ENCODE data around the gene GPR180. TPM values are rescaled to one million over a fixed set of nuclear protein-coding genes. Genes with fewer than 3 reads are reported as not detected.

Gene GPR180
- total RNA-seq, 2 donors from 2014 or later = 6.6 to 6.9 TPM

DNA sequence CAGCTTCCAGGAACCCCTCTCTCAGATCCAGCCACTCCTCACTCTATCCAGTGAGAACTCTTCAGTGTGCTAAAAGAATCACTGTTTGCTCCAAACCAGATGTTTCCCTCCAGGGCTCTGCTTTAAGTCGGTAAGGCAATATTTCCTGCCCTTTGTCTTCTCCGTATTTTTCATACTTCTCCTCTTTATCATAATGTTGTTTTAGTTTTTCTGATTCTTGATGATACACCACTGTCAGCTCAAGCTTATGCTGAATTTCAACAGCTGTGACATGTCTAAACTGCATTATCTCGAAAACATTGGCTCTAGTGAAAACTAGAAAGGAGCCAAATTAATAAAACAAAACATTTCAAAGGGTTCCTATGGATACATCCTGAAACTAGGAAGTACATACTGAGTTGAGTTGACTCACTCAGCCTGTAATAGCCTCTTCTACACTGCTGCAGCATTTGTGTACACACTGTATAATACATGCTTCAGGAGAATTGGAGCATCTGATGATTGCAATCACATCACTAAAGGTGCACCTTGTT is 39.8 kb downstream of the GPR180 start:
- Mint-ChIP-seq H3K4me3 (no peak overlapping the region), H3K27me3 (ENCODE audit: insufficient read depth) (peaks cover 2% of the 10 kb centered on the region), H3K36me3 (ENCODE audit: low read depth) (no peaks in the 10 kb centered on the region), H3K4me1 (no peaks in the 10 kb centered on the region), H3K9me3 (peaks cover 11% of the 10 kb centered on the region), H3K27ac (no peak overlapping the region)
- H3K9ac ChIP-seq (ENCODE audit: extremely low read depth, low read length, poor library complexity, severe bottlenecking) = no peak overlapping the region
- 69 to 86% methylated on average over 1 to 3 of the region's 3 CpGs for whole genome bisulfite sequencing, 2 experiments (ENCODE audit: insufficient coverage in 1 of 2, insufficient read length in 1 of 2)
- no peak overlapping the region for H3K4me3 ChIP-seq (ENCODE audit: low read length)
- no peak for DNase-seq
- no peaks in the 10 kb centered on the region for H3K4me1 ChIP-seq (ENCODE audit: control insufficient read depth, insufficient read depth, low read length)
- no peak overlapping the region for H3K27ac ChIP-seq (ENCODE audit: low read depth, low read length)
- H3K9me3 ChIP-seq (ENCODE audit: control insufficient read depth, low read length) = peaks cover 10% of the 10 kb centered on the region
- no peaks in the 10 kb centered on the region for H3K27me3 ChIP-seq (ENCODE audit: control insufficient read depth, insufficient read depth, low read length, poor library complexity, severe bottlenecking)
- H3K36me3 ChIP-seq (ENCODE audit: control insufficient read depth, insufficient read depth, low read length) = no peaks in the 10 kb centered on the region
- TF ChIP-seq, protein P1, sequence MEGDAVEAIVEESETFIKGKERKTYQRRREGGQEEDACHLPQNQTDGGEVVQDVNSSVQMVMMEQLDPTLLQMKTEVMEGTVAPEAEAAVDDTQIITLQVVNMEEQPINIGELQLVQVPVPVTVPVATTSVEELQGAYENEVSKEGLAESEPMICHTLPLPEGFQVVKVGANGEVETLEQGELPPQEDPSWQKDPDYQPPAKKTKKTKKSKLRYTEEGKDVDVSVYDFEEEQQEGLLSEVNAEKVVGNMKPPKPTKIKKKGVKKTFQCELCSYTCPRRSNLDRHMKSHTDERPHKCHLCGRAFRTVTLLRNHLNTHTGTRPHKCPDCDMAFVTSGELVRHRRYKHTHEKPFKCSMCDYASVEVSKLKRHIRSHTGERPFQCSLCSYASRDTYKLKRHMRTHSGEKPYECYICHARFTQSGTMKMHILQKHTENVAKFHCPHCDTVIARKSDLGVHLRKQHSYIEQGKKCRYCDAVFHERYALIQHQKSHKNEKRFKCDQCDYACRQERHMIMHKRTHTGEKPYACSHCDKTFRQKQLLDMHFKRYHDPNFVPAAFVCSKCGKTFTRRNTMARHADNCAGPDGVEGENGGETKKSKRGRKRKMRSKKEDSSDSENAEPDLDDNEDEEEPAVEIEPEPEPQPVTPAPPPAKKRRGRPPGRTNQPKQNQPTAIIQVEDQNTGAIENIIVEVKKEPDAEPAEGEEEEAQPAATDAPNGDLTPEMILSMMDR (conservative IDR thresholded peaks at IDR 0.05) = no peak

DNA sequence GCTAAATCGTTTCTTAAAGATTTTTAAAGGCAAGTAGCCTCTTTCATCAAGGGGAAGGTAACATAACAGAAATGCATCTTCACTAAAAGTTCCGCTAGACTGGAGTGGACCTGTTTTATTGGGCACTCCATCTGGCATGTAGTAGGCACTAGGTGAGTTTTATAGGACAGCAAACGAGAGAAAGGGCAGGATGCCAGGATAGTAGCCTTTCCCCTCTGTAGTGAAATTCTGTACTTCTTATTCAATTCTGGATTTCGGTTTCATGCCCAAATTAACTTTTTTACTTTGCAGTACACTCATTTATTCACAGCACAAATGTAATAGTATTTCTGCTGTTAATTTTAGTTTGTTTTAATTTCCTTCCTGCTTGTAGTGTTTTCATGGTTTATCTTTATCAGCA is 45.2 kb downstream of the GPR180 start:
- Histone ChIP-seq H3K27ac (ENCODE audit: low read depth, low read length) (no peak overlapping the region), H3K36me3 (ENCODE audit: control insufficient read depth, insufficient read depth, low read length) (no peaks in the 10 kb centered on the region), H3K27me3 (ENCODE audit: control insufficient read depth, insufficient read depth, low read length, poor library complexity, severe bottlenecking) (no peaks in the 10 kb centered on the region), H3K4me3 (ENCODE audit: low read length) (no peak overlapping the region), H3K9me3 (ENCODE audit: control insufficient read depth, low read length) (no peaks in the 10 kb centered on the region), H3K9ac (ENCODE audit: extremely low read depth, low read length, poor library complexity, severe bottlenecking) (no peak overlapping the region), H3K4me1 (ENCODE audit: control insufficient read depth, insufficient read depth, low read length) (no peaks in the 10 kb centered on the region)
- TF ChIP-seq, protein P1 (conservative IDR thresholded peaks at IDR 0.05) = no peak
- Mint-ChIP-seq H3K27me3 (ENCODE audit: insufficient read depth) (no peaks in the 10 kb centered on the region), H3K4me1 (no peaks in the 10 kb centered on the region), H3K4me3 (no peak overlapping the region), H3K36me3 (ENCODE audit: low read depth) (no peaks in the 10 kb centered on the region), H3K27ac (no peak overlapping the region), H3K9me3 (no peaks in the 10 kb centered on the region)
- 89 to 97% methylated on average over 2 to 4 of the region's 4 CpGs for WGBS, 2 experiments (ENCODE audit: insufficient coverage in 1 of 2, insufficient read length in 1 of 2)
- DNase-seq = no peak

DNA sequence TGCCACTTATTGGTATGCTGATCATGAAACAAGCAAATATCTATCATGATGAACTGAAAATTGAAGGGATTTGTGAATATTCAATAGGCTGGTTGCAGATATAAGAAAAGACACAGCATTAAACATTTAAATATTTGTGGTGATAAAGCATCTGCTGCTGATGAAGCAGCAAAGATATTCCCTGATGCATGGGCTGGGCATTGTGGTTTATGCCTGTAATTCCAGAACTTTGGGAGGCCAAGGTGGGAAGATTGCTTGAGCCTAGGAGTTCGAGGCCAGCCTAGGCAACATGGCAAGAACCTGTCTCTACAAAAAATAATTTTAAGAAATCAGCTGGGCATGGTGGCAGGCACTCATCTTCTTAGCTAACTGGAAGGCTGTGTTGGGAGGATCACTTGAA is 54.5 kb downstream of the GPR180 start:
- TF ChIP-seq, protein P1 (conservative IDR thresholded peaks at IDR 0.05) = no peak
- H3K27ac Mint-ChIP-seq = no peak overlapping the region
- Histone ChIP-seq H3K27ac (ENCODE audit: low read depth, low read length) (no peak overlapping the region), H3K9me3 (ENCODE audit: control insufficient read depth, low read length) (no peaks in the 10 kb centered on the region), H3K36me3 (ENCODE audit: control insufficient read depth, insufficient read depth, low read length) (no peaks in the 10 kb centered on the region), H3K4me3 (ENCODE audit: low read length) (no peak overlapping the region), H3K27me3 (ENCODE audit: control insufficient read depth, insufficient read depth, low read length, poor library complexity, severe bottlenecking) (no peaks in the 10 kb centered on the region), H3K4me1 (ENCODE audit: control insufficient read depth, insufficient read depth, low read length) (no peaks in the 10 kb centered on the region), H3K9ac (ENCODE audit: extremely low read depth, low read length, poor library complexity, severe bottlenecking) (no peak overlapping the region)
- peaks cover 24% of the 10 kb centered on the region for H3K4me1 Mint-ChIP-seq
- 86 to 100% methylated on average over 1 of the region's 1 CpG for WGBS, 2 experiments (ENCODE audit: insufficient coverage in 1 of 2, insufficient read length in 1 of 2)
- peaks cover 7% of the 10 kb centered on the region for H3K9me3 Mint-ChIP-seq
- H3K27me3 Mint-ChIP-seq (ENCODE audit: insufficient read depth) = peaks cover 4% of the 10 kb centered on the region
- H3K36me3 Mint-ChIP-seq (ENCODE audit: low read depth) = no peaks in the 10 kb centered on the region
- DNase-seq = no peak
- no peak overlapping the region for H3K4me3 Mint-ChIP-seq

Data from endodermal cell (in vitro differentiated cells).